ENCODE measurements around the gene UBE3B.

DNA sequence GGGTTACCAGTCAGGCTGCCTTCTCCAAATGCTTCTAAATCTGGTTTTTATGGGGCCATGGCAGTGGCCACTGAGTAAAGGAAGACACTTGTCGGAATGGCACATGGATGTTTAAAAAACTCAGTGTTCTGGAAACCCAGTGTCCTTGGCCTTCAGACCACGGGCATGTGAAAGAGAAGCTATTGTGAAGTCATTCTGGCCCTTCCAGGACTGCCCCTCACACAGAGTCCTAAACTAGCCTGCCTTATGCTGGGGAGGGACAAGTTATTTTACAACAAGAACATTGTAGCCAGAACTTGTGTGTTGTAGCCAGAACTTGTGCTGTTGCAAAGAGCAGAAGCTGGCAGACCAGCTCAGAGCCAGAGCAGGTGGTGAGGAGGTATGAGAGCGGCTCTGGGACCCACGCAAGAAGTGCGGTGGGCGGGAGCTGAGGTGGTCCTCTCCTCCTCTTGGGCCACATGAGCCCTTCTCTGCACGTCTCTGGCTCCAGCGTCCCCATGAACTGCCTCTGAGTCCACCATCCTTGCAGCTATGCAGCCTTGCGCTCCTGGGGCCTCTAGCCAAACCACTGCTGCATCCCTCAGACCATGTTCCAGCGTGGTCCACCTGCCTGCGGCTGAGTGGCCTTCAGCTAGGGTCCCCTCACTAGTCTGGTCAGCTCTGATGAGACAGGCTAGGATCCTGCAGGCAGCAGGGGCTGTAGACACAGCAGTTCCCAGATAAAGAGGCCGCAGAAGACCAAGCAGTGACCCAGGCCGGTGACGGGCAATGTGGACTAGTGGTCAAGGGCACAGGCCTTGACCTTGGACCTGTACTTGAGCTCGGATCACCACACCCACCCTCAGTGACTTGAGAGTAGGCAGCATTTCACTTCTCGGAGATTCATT lies 63.3 kb downstream of the UBE3B start:
- TF ChIP-seq POLR2A (IDR thresholded peaks at IDR 0.05) = no peak
- TF ChIP-seq, protein P1, sequence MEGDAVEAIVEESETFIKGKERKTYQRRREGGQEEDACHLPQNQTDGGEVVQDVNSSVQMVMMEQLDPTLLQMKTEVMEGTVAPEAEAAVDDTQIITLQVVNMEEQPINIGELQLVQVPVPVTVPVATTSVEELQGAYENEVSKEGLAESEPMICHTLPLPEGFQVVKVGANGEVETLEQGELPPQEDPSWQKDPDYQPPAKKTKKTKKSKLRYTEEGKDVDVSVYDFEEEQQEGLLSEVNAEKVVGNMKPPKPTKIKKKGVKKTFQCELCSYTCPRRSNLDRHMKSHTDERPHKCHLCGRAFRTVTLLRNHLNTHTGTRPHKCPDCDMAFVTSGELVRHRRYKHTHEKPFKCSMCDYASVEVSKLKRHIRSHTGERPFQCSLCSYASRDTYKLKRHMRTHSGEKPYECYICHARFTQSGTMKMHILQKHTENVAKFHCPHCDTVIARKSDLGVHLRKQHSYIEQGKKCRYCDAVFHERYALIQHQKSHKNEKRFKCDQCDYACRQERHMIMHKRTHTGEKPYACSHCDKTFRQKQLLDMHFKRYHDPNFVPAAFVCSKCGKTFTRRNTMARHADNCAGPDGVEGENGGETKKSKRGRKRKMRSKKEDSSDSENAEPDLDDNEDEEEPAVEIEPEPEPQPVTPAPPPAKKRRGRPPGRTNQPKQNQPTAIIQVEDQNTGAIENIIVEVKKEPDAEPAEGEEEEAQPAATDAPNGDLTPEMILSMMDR (IDR thresholded peaks at IDR 0.05) = no peak

Data from stomach (tissue), 4 donors.